ENCODE measurements around the gene C11orf42.
"Not testable (repeated sequence)": the region's sequence is repeated elsewhere in the genome, so short reads cannot be mapped to it uniquely, and the experiment has no call there.

Gene C11orf42

GRCh38 chr11:6224421-6224820 lies 19.1 kb downstream of the C11orf42 start:
- no peak for DNase-seq

DNA sequence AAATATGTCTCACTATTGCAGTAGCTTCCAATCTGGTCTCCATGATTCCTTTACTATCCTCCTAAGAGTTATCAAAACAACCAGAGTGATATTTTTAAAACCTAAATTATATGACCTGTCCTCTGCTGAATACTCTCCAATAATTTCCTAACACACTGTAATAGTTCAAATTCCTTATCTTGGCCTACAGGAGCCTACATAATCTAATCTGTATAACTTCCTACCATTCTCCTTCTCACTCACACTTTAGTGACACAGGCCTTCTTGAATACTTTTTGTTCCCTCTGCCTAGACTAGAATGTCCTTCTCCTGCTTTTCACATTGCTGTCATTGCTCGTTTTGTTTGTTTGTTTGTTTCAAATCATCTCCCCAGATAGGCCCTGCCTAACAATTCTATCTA lies 19.7 kb downstream of the C11orf42 start:
- no peak for DNase-seq

DNA sequence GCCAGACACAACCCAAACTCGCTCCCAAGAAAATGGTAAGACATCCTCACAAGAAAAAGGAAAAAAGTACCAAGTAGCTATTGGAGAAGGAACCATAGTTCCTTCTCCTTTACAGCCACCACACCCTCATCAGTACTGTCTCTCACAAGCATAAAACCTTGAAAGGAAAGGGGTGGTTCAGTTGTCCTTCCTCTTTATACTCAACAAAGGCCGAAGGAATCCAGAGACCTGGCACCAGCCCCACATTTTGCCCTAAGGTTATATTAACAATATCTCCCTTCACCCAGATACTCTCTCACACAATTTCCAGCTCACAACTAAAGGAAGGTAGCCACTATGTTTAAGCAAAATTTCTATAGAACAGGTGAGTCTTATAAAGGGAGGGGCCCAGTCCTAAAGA lies 20.5 kb downstream of the C11orf42 start:
- no peak for DNase-seq

DNA sequence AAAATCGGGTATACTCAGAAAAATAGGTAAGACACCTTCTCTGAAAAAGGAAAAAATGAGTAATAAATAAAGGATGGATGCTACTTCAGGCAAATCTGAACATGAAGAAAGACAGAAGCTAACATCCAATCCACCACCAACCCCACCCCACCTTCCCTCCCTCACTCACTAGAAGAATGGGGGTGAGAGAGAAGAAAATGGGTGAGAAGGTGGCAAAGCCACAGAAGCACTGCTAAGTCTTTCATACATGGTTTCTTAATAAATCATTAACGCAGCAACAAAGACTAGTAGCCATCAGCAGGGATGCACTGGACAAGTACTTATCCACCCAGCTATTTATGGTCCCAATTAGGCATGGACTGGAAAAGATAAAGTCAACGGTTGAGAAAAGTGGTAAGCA lies 23.2 kb downstream of the C11orf42 start:
- no peak for DNase-seq

GRCh38 chr11:6229911-6230310 lies 24.6 kb downstream of the C11orf42 start:
- DNase-seq = no peak

GRCh38 chr11:6232899-6233298 lies 27.5 kb downstream of the C11orf42 start:
- no peak for DNase-seq

GRCh38 chr11:6233984-6234386 lies 28.6 kb downstream of the C11orf42 start:
- DNase-seq = peak; percentile 59

DNA sequence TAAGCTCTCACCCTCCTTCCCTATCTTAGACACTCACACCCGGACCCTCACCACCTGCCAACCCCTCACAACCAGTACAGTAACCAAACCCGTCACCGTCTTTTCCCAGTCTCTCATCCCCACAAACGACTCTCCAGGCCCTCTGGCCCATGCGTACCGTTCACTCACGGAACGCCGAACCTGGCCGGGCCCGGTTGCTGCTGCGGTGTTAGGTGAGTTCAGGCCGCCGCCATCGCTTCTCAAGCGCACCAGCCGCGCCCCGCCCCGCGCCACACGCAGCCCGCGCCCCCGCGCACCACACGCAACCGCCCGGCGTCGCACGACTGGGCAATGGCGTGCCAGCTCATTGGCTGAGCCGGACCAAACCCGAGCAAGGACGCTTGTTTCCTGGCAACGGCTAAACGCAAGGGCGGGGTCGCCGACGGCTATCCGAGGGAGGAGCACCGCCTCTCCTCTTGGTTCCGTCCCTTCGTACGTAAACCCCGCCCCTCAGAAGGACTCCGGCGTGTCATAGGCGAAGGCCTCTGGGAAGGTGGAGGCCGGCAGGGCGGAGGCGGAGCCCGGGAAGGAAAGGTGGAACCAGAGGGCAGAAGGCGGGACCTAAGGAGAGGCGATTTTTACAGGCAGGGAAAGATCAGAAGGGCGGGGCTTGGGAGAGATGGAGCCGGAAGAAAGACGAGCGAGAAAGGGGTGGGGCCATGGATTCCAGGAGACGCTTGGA lies 29.2 kb downstream of the C11orf42 start, which contains the start of gene FHIP1B:
TSS of gene FHIP1B (minus strand) at position 250 of the 721 bp plus-strand sequence. CDS start 10,120 bp downstream, outside the sequence.
- peak; percentile 100 for DNase-seq

- no peak for DNase-seq
Measured at GRCh38 chr11:6237266-6237665, 31.9 kb downstream of the C11orf42 start.

- peak; percentile 89 for DNase-seq
Measured at GRCh38 chr11:6237761-6238302, 32.5 kb downstream of the C11orf42 start.

- DNase-seq = peak; percentile 89
Measured at GRCh38 chr11:6238902-6239301, 33.5 kb downstream of the C11orf42 start, which contains the start of gene CNGA4. TSS of gene CNGA4 (plus strand) at chr11:6239089. CDS start at chr11:6239207, 118 bp downstream.

DNA sequence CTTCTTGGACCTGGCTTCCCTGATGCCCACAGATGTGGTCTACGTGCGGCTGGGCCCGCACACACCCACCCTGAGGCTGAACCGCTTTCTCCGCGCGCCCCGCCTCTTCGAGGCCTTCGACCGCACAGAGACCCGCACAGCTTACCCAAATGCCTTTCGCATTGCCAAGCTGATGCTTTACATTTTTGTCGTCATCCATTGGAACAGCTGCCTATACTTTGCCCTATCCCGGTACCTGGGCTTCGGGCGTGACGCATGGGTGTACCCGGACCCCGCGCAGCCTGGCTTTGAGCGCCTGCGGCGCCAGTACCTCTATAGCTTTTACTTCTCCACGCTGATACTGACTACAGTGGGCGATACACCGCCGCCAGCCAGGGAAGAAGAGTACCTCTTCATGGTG lies 34.8 kb downstream of the C11orf42 start:
- no peak for DNase-seq

- DNase-seq = no peak
Measured at GRCh38 chr11:6240781-6241180, 35.4 kb downstream of the C11orf42 start.

- DNase-seq = no peak
Measured at GRCh38 chr11:6241316-6241715, 36.0 kb downstream of the C11orf42 start.

GRCh38 chr11:6245536-6245935 lies 40.2 kb downstream of the C11orf42 start:
- no peak for DNase-seq

DNA sequence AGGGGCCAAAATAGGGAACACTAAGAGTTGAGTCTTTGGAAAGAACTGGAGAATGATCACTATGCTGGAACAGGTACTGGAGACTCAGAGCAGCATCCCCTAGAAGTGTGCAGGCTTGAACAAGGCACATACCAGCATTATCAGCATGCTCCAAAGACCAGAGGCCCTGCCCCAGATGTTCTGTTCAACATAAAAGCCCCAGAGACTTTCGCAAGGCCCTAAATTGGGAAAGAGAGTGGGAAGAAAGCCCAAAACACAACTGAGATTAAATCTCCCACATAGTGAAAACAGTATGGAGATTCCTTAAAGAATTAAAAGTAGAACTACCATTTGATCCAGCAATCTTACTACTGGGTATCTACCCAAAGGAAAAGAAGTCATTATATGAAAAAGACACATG lies 42.9 kb downstream of the C11orf42 start:
- no peak for DNase-seq

- not testable (repeated sequence) for DNase-seq
Measured at GRCh38 chr11:6248897-6249296, 43.5 kb downstream of the C11orf42 start.

DNA sequence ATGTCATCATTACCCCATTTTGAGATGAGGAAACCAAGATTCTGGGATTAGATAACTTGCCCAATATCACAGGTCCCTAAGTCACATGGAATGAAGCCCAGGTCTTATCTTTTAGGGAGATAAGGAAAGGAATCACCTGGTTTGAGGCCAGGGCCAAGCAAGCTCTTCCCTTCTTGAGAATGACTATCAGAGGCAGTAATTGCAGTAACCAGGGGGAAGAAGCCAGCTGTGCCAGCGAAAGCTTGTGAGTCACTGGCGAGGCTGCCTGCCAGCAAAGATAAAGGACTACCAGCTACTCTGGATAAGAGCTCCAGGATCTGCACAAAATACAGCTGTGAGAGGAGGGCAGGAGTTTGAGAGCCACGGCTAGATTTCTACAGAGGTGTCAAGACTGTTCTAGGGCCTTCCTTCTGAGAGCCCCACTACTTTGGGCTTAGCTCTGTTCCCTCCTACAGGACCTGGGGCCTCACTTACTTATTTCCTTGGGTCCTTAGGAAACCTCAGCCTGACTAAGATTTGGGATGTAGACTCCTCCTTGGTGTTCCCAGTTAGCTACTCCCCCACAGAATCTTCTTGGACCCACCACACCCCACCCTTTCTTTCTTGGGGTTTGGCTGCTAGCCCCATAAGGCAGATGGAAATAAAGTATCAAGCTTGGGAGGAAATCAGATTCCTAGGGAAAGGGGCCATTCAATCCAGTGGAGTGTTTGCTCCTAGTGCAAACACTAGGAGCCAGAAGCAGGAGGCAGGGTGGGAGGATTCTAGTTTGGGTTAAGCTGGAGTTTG lies 44.6 kb downstream of the C11orf42 start:
- peak; percentile 11 for DNase-seq

DNA sequence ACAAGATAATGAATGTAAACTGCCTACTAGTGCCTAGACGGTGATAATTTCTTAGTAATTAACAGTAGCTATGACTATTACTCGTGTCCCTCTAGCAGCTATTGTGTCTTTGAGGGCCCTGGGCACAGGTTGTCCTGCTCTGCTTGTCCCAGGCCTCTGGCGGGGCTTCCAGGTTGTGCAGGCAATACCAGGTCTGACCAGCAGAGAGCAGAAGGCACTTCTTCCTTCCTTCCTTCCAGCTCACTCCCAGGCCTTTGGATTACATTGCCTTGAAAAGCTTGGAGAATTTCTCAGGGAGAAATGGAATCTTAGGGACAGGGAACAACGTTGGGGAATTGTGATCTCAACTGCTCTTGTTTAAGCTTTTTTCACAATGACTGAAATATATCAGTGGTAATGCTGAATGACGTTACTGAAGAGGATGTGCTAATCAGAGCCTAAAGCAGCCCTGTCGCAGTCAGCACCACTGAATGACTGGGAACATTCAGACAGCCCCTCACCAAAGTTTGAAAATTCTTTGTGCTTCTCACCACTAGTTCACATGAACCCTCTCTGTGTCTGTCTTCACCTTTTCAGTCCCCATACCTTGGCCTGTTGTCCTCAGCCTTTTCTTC lies 45.9 kb downstream of the C11orf42 start:
- peak; percentile 69 for DNase-seq

DNA sequence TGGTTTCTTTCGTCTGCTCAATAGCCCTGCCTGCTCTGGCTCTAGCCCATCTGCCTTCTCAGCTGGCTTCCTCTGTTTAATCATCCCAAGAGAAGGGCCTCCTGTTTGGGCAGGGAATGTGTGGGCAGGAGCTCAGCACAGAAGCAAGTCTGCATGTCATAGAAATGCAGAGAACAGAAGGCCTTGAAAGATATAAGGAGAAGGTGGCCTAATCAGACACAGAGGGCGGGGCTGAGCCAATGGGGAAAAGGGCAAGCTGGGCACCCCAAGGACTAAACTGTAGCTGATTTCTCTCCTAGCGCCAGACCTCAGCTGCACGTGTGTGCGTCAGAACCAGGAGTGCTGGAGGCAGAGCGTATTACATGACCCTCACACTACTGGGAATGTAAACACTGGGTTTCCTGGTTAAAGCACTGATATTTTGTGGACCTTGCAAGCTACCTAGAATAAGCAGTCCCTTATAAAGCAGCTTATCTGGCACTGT lies 46.7 kb downstream of the C11orf42 start:
- DNase-seq = peak; percentile 28

DNA sequence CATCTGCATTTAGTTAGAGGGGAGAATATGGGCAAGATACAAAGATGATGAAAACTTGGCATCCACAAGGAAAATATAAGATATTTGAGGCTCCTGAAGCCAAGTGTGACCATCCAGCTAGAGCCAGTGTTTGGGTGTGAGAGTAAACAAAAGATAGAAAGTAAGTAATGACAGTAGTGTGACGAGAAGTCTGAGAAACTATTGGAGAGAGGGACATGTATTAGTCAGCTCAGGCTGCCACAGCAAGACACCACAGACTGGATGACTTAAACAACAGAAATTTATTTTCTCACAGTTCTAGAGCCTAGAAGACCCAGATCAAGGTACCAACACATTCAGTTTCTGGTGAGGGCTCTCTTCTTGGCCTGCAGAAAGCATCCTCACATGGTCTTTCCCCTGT lies 47.8 kb downstream of the C11orf42 start:
- no peak for DNase-seq

GRCh38 chr11:6258141-6258540 lies 52.8 kb downstream of the C11orf42 start:
- DNase-seq = no peak

- peak; percentile 55 for DNase-seq
Measured at GRCh38 chr11:6258571-6259081, 53.3 kb downstream of the C11orf42 start.
